Vagina (tissue), 2 donors: ENCODE data around the gene LYZ. TPM values are rescaled to one million over a fixed set of nuclear protein-coding genes. Genes with fewer than 3 reads are reported as not detected.
"Not testable (repeated sequence)": the region's sequence is repeated elsewhere in the genome, so short reads cannot be mapped to it uniquely, and the experiment has no call there.

ENCODE experiments used
- DNase-seq, 2 donors: peaks; one replicate each; pipeline ENCODE4 v3.0.0-alpha.2; 2017; ENCODE audit errors: extremely low spot score in 2 of 2
- H3K27ac ChIP-seq: fragments of 200-600 bp; sonication (generic); one replicate; pipeline ENCODE4 v1.5.1; 2019
- H3K27me3 ChIP-seq: fragments of 200-600 bp; sonication (generic); one replicate; pipeline ENCODE4 v1.5.1; 2019
- H3K36me3 ChIP-seq, 2 donors: fragments of 200-600 bp; sonication (generic); one replicate each; pipeline ENCODE4 v1.5.1; 2017 to 2019
- H3K4me1 ChIP-seq: fragments of 200-600 bp; sonication (generic); one replicate; pipeline ENCODE4 v1.5.1; 2019
- H3K4me3 ChIP-seq, 2 donors: fragments of 200-600 bp; sonication (generic); 1 replicate in 1 of 2; 2 replicates in 1 of 2; pipeline ENCODE4 v1.5.1; 2016 to 2019
- H3K9me3 ChIP-seq: fragments of 200-600 bp; sonication (generic); one replicate; pipeline ENCODE4 v1.5.1; 2019
- CTCF ChIP-seq, 3 experiments: fragments of 450-650 bp in 2 of 3; fragments of 200-600 bp in 1 of 3; sonication (generic) in 1 of 3; IDR thresholded peaks; one replicate each; pipeline ENCODE4 v1.5.1; 2017 to 2019; ENCODE audit warnings: antibody characterized with exemption in 3 of 3, mild to moderate bottlenecking in 2 of 3, moderate library complexity in 2 of 3
- POLR2A ChIP-seq, 2 donors: fragments of 450-650 bp; IDR thresholded peaks; one replicate each; pipeline ENCODE4 v1.6.1; 2017; ENCODE audit warnings: antibody characterized with exemption in 2 of 2, mild to moderate bottlenecking in 2 of 2, moderate library complexity in 2 of 2
- POLR2AphosphoS5 ChIP-seq, 2 donors: sonication (generic); formaldehyde crosslinking; IDR thresholded peaks; one replicate each; pipeline ENCODE4 v1.9.0; 2017; ENCODE audit warnings: antibody characterized with exemption in 2 of 2, mild to moderate bottlenecking in 2 of 2, low read depth in 1 of 2; ENCODE audit not compliant: insufficient read depth in 1 of 2
- intact Hi-C: fragments of 100-400 bp; cut with DNase I; formaldehyde crosslinking; loops from one replicate; pipeline ENCODE4 v1.15.1; 2023
- total RNA-seq: library from RNA; depleted of rRNA; stranded (reverse); fragments of >200 nt; gene quantifications from one replicate; pipeline ENCODE4 v1.2.3, GENCODE V29; 2016

The LYZ gene
- 15.2 TPM for total RNA-seq

GRCh38 chr12:69348162-69348938, at the start of gene LYZ:
LYZ (plus strand) TSS chr12:69348381; CDS start chr12:69348409, 28 bp downstream.
- Histone ChIP-seq H3K9me3 (no peaks in the 10 kb centered on the region), H3K4me3 (no peak within 1 kb of the TSS), H3K36me3 (no peaks in the 10 kb centered on the region), H3K27ac (no peak within 1 kb of the TSS), H3K27me3 (no peaks in the 10 kb centered on the region), H3K4me1 (no peaks in the 10 kb centered on the region)
- TF ChIP-seq POLR2A (IDR thresholded peaks at IDR 0.05), result no peak
- TF ChIP-seq CTCF (IDR thresholded peaks at IDR 0.05), result no peak
- no peak for TF ChIP-seq POLR2AphosphoS5 (IDR thresholded peaks at IDR 0.05; ENCODE audit: insufficient read depth in 1 of 2, low read depth in 1 of 2)
- intact Hi-C loops, result no loop called here
- no peak for DNase-seq

- H3K4me1 ChIP-seq, result no peaks in the 10 kb centered on the region
- H3K27me3 ChIP-seq, result no peaks in the 10 kb centered on the region
- H3K9me3 ChIP-seq, result no peaks in the 10 kb centered on the region
- no peaks in the 10 kb centered on the region for H3K36me3 ChIP-seq
- DNase-seq, result no peak
- TF ChIP-seq CTCF (IDR thresholded peaks at IDR 0.05), result no peak
- no peak for TF ChIP-seq POLR2A (IDR thresholded peaks at IDR 0.05)
- no peak for TF ChIP-seq POLR2AphosphoS5 (IDR thresholded peaks at IDR 0.05; ENCODE audit: insufficient read depth in 1 of 2, low read depth in 1 of 2)
- intact Hi-C loops, result no loop called here
- H3K27ac ChIP-seq, result no peak overlapping the region
- H3K4me3 ChIP-seq, result no peak overlapping the region
Measured at GRCh38 chr12:69298947-69299346, 49.2 kb upstream of the LYZ start.

GRCh38 chr12:69304284-69304683, 43.9 kb upstream of the LYZ start:
- TF ChIP-seq POLR2A (IDR thresholded peaks at IDR 0.05) (no peak), POLR2AphosphoS5 (IDR thresholded peaks at IDR 0.05; ENCODE audit: insufficient read depth in 1 of 2, low read depth in 1 of 2) (no peak)
- intact Hi-C loops, result no loop called here
- no peak overlapping the region for H3K4me3 ChIP-seq
- no peak for DNase-seq
- no peaks in the 10 kb centered on the region for H3K27me3 ChIP-seq
- no peaks in the 10 kb centered on the region for H3K36me3 ChIP-seq
- H3K27ac ChIP-seq, result no peak overlapping the region
- H3K4me1 ChIP-seq, result no peaks in the 10 kb centered on the region
- H3K9me3 ChIP-seq, result no peaks in the 10 kb centered on the region

- Histone ChIP-seq H3K4me3 (no peak overlapping the region), H3K9me3 (no peaks in the 10 kb centered on the region), H3K27ac (no peak overlapping the region), H3K27me3 (no peaks in the 10 kb centered on the region), H3K4me1 (no peaks in the 10 kb centered on the region), H3K36me3 (no peaks in the 10 kb centered on the region)
- TF ChIP-seq CTCF (IDR thresholded peaks at IDR 0.05) (no peak), POLR2A (IDR thresholded peaks at IDR 0.05) (no peak), POLR2AphosphoS5 (IDR thresholded peaks at IDR 0.05; ENCODE audit: insufficient read depth in 1 of 2, low read depth in 1 of 2) (no peak)
- intact Hi-C loops, result no loop called here
- DNase-seq, result no peak
Measured at GRCh38 chr12:69309461-69309860, 38.7 kb upstream of the LYZ start.

GRCh38 chr12:69313209-69313608, 35.0 kb upstream of the LYZ start:
- Histone ChIP-seq H3K4me1 (no peaks in the 10 kb centered on the region), H3K36me3 (no peaks in the 10 kb centered on the region), H3K27ac (no peak overlapping the region), H3K4me3 (no peak overlapping the region), H3K27me3 (no peaks in the 10 kb centered on the region), H3K9me3 (no peaks in the 10 kb centered on the region)
- no peak for DNase-seq
- intact Hi-C loops, result no loop called here
- TF ChIP-seq POLR2AphosphoS5 (IDR thresholded peaks at IDR 0.05; ENCODE audit: insufficient read depth in 1 of 2, low read depth in 1 of 2), result no peak
- TF ChIP-seq CTCF (IDR thresholded peaks at IDR 0.05), result no peak
- TF ChIP-seq POLR2A (IDR thresholded peaks at IDR 0.05), result no peak

GRCh38 chr12:69316784-69317183, 31.4 kb upstream of the LYZ start:
- H3K4me3 ChIP-seq, result not testable (repeated sequence)

GRCh38 chr12:69317233-69317632, 30.9 kb upstream of the LYZ start:
- H3K27ac ChIP-seq, intact Hi-C loops, DNase-seq, H3K9me3 ChIP-seq, H3K27me3 ChIP-seq, H3K4me1 ChIP-seq, H3K36me3 ChIP-seq, H3K4me3 ChIP-seq: not testable (repeated sequence)

More at GRCh38 chr12:69316784-69317183, 31.4 kb upstream of the LYZ start:
- H3K27me3 ChIP-seq, H3K27ac ChIP-seq, H3K4me1 ChIP-seq, DNase-seq, H3K36me3 ChIP-seq, intact Hi-C loops, H3K9me3 ChIP-seq: not testable (repeated sequence)
